ENCODE measurements around the gene EDC3.
"Not testable (repeated sequence)": the region's sequence is repeated elsewhere in the genome, so short reads cannot be mapped to it uniquely, and the experiment has no call there.

The EDC3 gene, protein sequence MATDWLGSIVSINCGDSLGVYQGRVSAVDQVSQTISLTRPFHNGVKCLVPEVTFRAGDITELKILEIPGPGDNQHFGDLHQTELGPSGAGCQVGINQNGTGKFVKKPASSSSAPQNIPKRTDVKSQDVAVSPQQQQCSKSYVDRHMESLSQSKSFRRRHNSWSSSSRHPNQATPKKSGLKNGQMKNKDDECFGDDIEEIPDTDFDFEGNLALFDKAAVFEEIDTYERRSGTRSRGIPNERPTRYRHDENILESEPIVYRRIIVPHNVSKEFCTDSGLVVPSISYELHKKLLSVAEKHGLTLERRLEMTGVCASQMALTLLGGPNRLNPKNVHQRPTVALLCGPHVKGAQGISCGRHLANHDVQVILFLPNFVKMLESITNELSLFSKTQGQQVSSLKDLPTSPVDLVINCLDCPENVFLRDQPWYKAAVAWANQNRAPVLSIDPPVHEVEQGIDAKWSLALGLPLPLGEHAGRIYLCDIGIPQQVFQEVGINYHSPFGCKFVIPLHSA

DNA sequence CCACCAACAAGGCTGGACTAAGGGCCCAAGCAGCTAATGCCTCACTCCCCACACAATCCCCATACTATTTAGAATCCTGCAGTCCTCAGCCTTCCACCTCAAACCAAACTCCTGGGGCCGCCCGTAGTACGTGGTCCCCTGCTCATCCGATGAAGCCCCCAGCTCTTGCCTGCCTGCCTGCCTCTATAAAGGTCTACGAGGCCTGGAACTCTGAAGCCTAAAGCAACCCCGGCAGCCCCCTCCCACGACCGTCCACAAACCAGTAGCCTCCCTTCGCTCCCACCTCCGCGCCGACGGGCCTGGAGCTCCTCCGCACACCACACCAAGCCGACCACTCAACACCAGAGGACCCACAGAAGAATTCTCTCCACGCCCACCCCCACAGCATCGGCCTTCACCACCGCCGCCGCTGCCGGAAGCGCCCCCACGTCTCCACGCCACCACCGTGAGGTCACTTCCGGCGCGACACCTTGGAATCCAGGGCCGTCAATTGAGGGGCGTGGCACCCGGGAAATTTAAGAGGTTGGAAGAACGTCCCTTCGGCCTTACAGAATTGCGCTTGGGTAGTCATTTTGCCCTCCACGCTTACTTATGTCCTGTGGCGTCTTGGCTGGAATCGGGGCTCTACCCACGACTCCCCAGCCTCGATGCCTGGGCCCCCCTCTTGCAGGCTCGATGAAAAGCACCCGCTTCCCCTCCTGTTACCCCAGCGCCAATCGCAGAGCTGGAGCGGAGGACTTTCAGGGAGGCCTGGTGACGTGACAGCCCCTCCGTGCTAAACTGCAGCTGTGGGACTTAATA lies at the start of gene EDC3:
EDC3 (minus strand) TSS at position 428 of the 801 bp plus-strand sequence. CDS start 20,900 bp downstream, outside the sequence.
- peak; percentile 70 to 86 (median 71) for DNase-seq (ENCODE audit: low read depth in 2 of 3, low spot score in 2 of 3)

DNA sequence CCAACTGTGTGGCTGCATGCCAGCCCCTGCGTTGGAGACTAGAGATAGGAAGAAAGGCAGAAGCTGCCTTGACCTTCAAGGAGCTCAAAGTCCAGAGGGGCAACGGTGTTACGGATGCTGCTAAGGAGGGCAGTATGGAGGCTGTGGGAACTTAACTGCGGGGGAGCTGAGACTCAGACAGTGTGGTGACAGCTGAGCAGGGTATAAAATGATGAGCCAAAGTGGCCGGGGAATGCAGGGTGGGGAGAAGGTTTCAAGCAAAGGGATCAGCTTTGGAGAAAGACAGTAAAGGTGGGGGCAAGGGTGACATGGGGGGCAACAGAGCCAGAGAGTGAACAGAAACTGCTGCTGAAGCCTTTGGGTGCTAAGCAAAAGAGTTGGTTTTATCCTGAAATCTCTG lies 46.6 kb upstream of the EDC3 start:
- DNase-seq (ENCODE audit: low read depth in 2 of 3, low spot score in 2 of 3): no peak

DNA sequence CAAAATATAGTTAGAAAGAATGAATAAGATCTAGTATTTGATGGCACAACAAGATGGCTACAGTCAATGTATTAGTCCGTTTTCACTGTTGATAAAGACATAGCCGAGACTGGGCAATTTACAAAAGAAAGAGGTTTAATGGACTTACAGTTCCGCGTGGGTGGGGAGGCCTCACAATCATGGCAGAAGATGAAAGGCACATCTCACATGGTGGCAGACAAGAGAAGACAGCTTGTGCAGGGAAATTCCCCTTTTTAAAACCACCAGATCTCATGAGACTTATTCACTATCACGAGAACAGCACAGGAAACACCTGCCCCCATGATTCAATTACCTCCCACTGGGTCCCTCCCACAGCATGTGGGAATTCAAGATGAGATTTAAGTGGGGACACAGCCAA lies 42.4 kb upstream of the EDC3 start:
- not testable (repeated sequence) for DNase-seq (ENCODE audit: low read depth in 2 of 3, low spot score in 2 of 3)

DNA sequence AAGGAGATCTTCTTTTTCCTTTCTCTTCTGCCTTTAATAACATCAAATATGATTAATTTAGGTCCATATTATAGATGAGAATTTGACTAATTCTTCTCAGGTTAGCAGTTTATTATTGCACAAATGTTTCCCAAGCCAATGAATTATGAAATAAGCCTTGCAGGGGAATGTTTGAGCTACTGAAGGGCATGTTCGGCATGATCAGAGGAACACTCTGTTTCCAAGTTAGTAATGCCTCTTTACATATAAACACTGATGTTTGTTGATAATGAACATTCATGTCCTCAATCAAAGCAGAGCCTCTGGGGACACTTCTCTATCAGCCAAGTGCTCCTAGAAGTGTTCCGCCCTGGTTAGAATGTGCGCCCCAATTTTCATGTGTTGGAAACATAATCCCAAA lies 39.5 kb upstream of the EDC3 start:
- no peak for DNase-seq (ENCODE audit: low read depth in 2 of 3, low spot score in 2 of 3)

DNA sequence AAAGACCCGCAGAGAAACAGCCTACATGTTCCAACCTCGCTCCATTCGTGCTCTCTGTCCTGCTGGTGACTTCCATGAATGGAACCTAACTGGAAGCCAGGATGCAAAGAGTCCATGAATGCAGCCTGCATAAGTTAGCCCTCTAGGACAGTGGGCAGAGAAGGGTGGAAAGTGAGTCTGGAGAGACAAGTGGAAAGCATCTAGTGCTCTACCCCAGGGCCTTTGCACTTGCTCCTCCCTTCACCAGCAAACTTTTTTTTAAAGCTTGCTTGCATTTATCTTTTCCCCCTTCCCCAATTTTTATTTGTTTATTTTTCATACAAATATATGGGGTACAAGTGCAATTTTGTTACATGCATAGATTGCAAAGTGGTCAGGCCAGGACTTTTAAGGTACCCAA lies 37.4 kb upstream of the EDC3 start:
- DNase-seq (ENCODE audit: low read depth in 2 of 3, low spot score in 2 of 3): no peak

DNA sequence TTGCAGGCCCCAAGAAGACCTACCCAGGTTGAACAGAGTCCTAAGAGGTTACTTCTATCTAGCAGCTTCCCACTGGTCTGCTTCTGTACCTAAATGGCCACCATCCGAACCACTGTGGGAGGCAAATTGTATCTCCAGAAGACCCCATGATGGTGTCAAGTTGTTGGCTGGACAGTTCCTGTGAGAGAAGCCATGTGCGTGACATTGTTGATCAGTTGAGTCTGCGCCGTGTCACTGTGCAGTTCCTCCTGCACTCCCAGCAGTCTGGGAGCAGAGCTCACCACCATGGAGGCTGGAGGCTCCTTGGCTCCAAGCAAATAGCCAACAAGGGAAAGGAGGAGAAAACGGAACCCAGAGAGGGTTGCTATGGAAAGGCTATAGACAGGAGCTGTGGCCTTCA lies 37.0 kb upstream of the EDC3 start:
- DNase-seq (ENCODE audit: low read depth in 2 of 3, low spot score in 2 of 3): no peak

DNA sequence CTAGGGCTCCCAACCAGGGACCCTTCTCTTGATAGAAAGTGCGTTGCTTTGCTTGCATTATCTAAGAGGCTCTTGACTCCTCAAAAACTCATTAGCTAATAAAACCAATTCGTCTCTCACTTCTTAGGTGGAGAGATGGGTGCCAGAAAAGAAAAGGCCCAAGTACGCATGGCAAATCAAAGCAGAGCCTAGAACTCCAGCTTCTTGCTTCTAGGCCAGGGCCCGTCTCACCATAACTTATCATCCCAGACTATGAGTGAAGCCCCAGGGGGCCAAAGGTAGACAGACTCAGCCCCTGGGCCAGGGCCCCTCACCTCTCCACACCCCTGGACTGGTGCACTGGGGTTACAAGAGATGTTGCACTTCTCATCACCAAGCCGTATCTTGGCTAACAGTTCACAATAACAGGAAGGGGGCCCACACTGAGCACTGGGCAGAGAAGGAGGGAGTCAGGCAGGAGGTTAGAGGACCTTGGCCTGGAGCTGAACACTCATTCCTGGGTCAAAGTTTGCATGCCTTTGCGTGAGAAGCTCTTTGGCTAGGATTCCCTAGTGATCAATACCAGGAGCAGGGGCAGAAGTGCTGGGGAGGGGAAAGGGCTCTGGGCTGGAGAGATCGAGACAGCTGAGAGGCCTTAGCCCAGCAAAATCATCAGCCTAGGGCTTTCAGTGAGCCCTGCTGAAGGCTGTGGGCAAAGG lies 34.9 kb upstream of the EDC3 start:
- no peak for DNase-seq (ENCODE audit: low read depth in 2 of 3, low spot score in 2 of 3)

DNA sequence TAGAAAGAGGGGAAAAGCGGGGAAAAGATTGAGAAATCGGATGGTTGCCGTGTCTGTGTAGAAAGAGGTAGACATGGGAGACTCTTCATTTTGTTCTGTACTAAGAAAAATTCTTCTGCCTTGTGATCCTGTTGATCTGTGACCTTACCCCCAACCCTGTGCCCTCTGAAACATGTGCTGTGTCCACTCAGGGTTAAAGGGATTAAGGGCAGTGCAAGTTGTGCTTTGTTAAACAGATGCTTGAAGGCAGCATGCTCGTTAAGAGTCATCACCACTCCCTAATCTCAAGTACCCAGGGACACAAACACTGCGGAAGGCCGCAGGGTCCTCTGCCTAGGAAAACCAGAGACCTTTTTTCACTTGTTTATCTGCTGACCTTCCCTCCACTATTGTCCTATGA lies 33.5 kb upstream of the EDC3 start:
- not testable (repeated sequence) for DNase-seq (ENCODE audit: low read depth in 2 of 3, low spot score in 2 of 3)

DNA sequence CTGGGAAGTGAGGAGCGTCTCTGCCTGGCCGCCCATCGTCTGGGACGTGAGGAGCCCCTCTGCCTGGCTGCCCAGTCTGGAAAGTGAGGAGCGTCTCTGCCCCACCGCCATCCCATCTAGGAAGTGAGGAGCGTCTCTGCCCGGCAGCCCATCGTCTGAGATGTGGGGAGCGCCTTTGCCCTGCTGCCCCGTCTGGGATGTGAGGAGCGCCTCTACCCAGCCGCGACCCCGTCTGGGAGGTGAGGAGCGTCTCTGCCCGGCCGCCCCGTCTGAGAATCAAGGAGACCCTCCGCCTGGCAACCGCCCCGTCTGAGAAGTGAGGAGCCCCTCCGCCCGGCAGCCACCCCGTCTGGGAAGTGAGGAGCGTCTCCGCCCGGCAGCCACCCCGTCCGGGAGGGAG lies 32.9 kb upstream of the EDC3 start:
- DNase-seq (ENCODE audit: low read depth in 2 of 3, low spot score in 2 of 3): not testable (repeated sequence)

DNA sequence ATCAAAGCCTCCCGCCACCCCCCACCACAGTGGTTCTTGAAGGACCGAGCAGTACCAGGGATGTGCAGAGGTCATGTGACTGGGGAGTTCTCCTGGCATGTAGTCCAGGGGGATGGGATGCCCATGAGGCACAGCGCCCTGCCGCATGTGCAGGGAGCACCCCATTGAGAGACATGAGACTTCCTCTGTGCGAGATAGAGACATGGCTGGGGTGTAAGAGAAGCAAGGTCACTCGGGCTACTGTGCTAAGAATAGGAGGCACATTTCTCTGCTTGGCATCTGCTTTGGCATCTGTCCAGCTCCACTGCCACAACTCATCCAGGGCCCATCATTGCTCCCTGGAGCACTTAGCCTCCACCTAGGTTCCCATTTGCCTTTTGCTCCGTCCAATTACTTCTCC lies 31.9 kb upstream of the EDC3 start:
- DNase-seq (ENCODE audit: low read depth in 2 of 3, low spot score in 2 of 3): no peak

DNA sequence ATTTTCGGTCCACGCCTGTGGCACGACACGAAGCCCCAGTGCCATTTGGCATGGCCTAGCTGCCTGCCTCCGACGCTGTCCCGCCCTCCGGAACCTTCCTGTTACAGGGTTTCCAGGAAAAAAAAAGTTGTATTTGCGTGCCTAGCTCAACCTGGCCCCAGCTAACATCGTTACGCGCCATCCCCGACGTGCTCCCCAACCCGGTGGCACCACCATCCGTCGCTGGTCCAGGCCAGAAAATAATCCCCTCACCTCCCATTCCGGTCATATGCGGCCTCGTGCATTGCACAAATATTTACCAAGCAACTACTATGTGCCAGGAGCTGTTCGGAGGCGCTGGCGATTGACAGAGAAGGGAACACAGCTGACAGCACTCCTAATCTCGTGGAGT lies 30.9 kb upstream of the EDC3 start:
- DNase-seq (ENCODE audit: low read depth in 2 of 3, low spot score in 2 of 3): no peak

DNA sequence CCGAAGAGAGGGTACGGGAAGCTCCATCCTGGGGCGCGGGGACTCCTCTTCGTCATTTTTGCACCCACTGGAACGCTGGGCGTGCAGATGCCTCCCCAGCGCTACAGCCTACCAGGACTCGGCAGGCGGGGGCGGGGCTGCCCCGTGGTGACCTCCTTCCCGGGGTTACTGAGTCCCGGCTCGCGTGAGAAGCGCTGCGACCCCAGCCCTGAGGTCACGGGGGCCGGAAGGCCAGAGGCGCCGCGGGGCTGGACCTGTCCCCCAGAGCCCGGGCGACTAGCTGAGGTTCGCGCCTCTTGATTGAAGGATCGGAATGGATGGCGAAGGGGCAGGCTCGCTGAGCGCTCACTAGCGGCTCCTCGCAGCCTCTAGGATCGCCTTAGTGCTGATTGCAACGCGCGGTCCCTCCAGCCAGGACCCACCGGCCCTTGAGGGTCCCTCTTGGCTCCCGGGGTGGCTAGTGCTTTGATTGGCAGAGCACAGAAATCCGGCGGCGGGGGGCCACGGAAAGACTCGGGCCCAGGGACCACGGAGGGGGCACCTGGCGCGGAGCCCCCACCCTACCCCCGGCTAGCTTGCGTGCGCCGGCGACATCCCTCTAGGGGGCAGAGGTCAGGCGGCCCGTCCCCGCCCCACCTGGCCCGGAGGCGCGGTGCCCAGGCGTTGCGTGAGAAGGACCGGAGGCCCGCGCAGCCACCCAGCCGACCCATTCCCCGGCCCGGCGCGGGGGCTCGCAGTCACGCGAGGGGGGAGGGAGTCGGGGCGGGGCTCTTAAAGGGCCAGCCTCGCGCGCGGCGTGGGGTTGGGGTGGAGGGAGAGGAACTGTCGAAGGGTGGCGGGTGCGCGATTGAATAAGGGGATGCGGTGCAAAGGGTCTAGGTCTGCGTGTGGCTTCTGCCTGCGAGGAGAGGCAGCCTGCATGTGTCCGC lies 30.3 kb upstream of the EDC3 start:
- DNase-seq (ENCODE audit: low read depth in 2 of 3, low spot score in 2 of 3): peak; percentile 22 to 47 (median 29)

DNA sequence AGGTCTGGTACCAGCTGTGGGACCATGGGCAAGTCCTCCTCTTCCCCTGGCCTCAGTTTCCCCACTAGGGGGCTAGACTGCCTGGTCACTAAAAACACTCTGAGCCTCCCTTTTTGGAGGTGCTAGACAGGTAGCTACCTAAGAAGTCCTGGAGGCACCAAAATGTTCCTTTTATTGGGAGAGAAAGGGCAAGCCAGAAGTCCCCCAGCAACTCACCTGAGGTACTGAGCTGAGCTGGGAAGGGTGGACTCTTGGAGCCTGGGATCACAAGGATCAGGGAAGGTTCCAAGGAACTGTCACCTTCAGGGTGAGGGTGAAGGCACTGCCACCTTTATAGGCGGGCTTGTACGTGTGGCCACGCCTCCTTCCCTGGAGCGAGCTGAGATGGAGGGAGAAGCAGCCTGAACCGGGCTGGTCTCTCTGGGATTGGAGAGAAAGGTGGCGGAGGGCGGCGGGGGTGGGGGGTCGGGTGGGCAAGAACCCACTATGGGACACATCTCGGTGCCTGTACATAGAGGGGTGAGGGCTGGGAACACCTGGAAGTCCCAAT lies 29.5 kb upstream of the EDC3 start, which contains the start of gene CYP1A1:
CYP1A1 (minus strand) TSS at position 304 of the 550 bp plus-strand sequence. CDS start 2,431 bp downstream, outside the sequence.
- no peak for DNase-seq (ENCODE audit: low read depth in 2 of 3, low spot score in 2 of 3)

DNA sequence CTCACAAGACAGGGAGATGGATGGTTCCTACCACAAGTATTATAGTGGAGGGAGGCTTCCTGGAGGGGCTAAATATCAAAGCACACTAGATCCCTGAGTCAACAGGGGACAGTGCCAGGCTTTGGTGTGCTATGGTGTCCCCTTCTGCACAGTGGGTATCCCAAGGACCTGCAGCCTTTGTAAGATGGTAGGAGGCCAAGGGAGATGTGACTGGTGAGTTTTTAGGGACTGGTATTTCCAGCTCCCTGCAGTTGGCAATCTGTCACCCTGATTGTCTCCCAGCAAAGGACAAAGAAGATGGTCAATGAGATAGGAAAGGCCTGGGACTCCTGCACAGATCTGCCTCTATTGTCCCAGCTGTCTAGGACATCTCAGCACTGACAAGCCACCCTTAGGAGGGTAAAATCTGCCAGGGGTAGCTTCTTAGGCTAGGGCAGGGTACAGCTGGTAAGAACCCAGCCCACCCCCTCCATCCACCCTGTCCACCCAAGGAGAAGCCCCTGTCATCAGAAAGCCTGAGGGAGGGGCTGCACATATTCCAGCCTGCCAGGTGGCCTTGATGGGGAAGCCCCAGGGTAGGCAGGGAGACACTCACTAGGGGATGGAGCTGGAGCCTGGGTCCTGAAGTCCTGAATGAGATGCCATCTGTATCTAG lies 28.9 kb upstream of the EDC3 start:
- no peak for DNase-seq (ENCODE audit: low read depth in 2 of 3, low spot score in 2 of 3)

DNA sequence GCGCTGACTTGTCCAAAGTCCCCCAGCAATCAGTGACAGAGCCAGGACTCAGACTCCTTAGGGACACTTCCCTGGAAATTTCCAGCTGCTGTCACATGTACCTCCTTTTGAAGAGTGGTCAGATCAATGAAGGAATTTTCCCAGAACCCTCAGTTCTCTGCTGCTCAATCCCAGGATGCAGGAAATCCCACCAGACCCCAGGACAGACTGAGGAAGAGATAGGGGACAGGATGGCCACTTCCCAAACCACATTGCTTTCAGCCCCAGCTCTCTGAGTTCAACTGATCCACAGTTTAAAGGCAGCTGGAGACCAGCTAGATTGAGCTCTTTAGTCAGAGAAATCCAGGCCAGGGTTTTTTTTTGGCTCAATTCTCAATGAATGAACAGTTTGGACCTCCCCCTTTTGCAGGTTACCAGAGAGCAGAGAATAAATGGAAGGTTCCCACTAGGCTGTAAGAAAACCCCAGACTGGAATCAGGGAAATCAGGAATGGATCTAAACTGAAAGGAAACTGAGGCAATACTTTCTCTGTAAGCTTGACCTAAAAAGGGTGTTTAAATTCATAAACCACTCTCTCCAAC lies 28.0 kb upstream of the EDC3 start:
- DNase-seq (ENCODE audit: low read depth in 2 of 3, low spot score in 2 of 3): no peak

DNA sequence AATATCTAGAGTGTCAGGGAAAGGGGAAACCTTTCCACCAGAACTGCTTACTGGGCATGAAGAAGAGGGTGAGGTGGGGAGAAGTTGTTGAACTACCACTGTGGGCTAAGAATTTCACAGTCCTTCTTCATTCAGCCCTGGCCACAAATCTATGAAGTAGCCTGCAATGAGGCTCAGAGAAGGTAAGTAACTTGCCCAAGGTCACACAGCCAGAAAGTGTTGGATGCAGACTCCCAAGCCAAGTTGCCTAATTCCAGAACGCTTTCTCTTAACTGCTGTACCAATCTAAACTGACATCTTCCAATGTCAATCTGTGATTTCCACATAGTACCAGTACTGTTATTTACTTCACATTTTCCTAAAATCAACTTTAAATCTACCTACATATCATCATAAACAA lies 27.4 kb upstream of the EDC3 start:
- DNase-seq (ENCODE audit: low read depth in 2 of 3, low spot score in 2 of 3): no peak

DNA sequence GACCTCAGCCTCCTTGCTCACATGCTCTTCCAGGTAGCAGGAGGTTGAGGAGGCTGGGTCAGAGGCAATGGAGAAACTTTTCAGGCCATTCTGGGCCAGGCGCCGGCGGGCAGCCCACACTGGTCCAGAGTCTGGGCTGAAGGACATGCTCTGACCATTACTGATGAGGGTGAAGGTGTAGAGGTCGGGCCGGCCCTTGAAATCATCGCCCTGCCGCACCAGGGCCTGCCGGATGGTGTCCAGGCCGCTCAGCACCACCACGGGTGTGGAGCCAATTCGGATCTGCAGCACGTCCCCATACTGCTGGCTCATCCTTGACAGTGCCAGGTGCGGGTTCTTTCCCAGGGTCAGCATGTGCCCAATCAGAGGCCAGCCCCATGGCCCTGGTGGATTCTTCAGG lies 26.8 kb upstream of the EDC3 start:
- no peak for DNase-seq (ENCODE audit: low read depth in 2 of 3, low spot score in 2 of 3)

DNA sequence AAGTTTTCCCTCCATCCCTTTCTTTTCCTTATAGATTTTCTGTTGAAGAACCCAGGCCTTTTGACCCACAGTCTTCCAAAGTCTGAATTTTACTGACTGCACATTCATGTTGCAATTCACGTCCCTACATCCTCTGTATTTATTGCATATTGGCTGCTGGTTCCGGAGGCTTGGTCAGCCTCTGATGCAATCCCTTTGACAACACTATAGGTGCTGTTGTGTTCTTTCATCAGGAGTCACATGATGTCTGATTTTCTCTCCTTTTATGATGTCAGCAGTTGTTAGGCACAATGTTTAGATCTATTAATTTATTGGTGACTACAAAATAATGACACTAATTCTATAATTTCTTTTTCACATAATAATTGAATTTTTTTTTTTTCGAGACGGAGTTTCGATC lies 20.8 kb upstream of the EDC3 start:
- no peak for DNase-seq (ENCODE audit: low read depth in 2 of 3, low spot score in 2 of 3)

DNA sequence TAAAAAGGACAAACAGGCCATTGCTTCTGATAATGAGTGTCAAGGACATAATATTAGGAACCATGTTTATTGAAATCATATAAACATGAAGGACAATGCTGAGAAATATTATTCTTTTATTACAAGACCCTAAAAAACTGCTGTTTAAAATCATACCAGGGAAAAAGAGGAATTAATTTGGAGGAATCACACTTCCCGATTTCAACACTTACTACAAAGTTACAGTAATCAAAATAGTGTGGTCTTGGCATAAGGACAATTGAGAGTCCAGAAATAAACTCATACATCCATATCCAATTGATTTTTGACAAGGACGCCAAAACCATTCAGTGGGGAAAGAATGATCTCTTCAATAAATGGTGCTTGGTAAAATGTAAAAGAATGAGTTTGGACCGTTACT lies 16.5 kb upstream of the EDC3 start:
- no peak for DNase-seq (ENCODE audit: low read depth in 2 of 3, low spot score in 2 of 3)
